Measurements from ENCODE around the gene EDDM3A. TPM values are rescaled to one million over a fixed set of nuclear protein-coding genes. Genes with fewer than 3 reads are reported as not detected.
"Not testable (repeated sequence)": the region's sequence is repeated elsewhere in the genome, so short reads cannot be mapped to it uniquely, and the experiment has no call there.

Gene EDDM3A
- total RNA-seq, 2 donors from 2014 or later: not detected

GRCh38 chr14:20755037-20755436 is 9.3 kb downstream of the EDDM3A start:
- H3K9me3 ChIP-seq: no peaks in the 10 kb centered on the region
- TF ChIP-seq POLR2A (IDR thresholded peaks at IDR 0.05) (no peak), CTCF (IDR thresholded peaks at IDR 0.05) (no peak), POLR2AphosphoS5 (IDR thresholded peaks at IDR 0.05) (no peak)
- no peak overlapping the region for H3K4me3 ChIP-seq
- no peak overlapping the region for H3K27ac ChIP-seq
- no peaks in the 10 kb centered on the region for H3K36me3 ChIP-seq
- no peaks in the 10 kb centered on the region for H3K27me3 ChIP-seq (replicated peaks; ENCODE audit: insufficient read depth)
- 60% methylated on average over 6 of the region's 6 CpGs for WGBS
- H3K4me1 ChIP-seq (replicated peaks): no peaks in the 10 kb centered on the region
- intact Hi-C loops (cut with DNase I): no loop called here
- DNase-seq (ENCODE audit: low spot score): no peak

GRCh38 chr14:20757965-20758364 is 12.3 kb downstream of the EDDM3A start:
- Histone ChIP-seq H3K9me3 (no peaks in the 10 kb centered on the region), H3K36me3 (no peaks in the 10 kb centered on the region), H3K4me1 (replicated peaks) (no peaks in the 10 kb centered on the region), H3K27ac (no peak overlapping the region), H3K27me3 (replicated peaks; ENCODE audit: insufficient read depth) (no peaks in the 10 kb centered on the region), H3K4me3 (no peak overlapping the region)
- WGBS: 56% methylated on average over 4 of the region's 4 CpGs
- no peak for DNase-seq (ENCODE audit: low spot score)
- TF ChIP-seq CTCF (IDR thresholded peaks at IDR 0.05) (no peak), POLR2AphosphoS5 (IDR thresholded peaks at IDR 0.05) (no peak), POLR2A (IDR thresholded peaks at IDR 0.05) (no peak)
- intact Hi-C loops (cut with DNase I): no loop called here

GRCh38 chr14:20759465-20759864 is 13.8 kb downstream of the EDDM3A start:
- H3K36me3 ChIP-seq; DNase-seq (ENCODE audit: low spot score); H3K4me3 ChIP-seq; H3K4me1 ChIP-seq (replicated peaks); H3K27ac ChIP-seq; H3K9me3 ChIP-seq; intact Hi-C loops (cut with DNase I); H3K27me3 ChIP-seq (replicated peaks; ENCODE audit: insufficient read depth): not testable (repeated sequence)
- WGBS: 89% methylated on average over 5 of the region's 5 CpGs

GRCh38 chr14:20760950-20761349 is 15.3 kb downstream of the EDDM3A start:
- no peak for DNase-seq (ENCODE audit: low spot score)
- no peaks in the 10 kb centered on the region for H3K4me1 ChIP-seq (replicated peaks)
- no peak overlapping the region for H3K27ac ChIP-seq
- H3K4me3 ChIP-seq: no peak overlapping the region
- intact Hi-C loops (cut with DNase I): no loop called here
- no peaks in the 10 kb centered on the region for H3K36me3 ChIP-seq
- H3K9me3 ChIP-seq: no peaks in the 10 kb centered on the region
- H3K27me3 ChIP-seq (replicated peaks; ENCODE audit: insufficient read depth): no peaks in the 10 kb centered on the region
- TF ChIP-seq POLR2A (IDR thresholded peaks at IDR 0.05): no peak
- no peak for TF ChIP-seq POLR2AphosphoS5 (IDR thresholded peaks at IDR 0.05)
- TF ChIP-seq CTCF (IDR thresholded peaks at IDR 0.05): no peak

GRCh38 chr14:20768593-20768892 is 22.9 kb downstream of the EDDM3A start:
- WGBS: 52% methylated on average over 3 of the region's 3 CpGs
- Histone ChIP-seq H3K27ac (no peak overlapping the region), H3K4me3 (no peak overlapping the region), H3K9me3 (no peaks in the 10 kb centered on the region), H3K36me3 (no peaks in the 10 kb centered on the region), H3K4me1 (replicated peaks) (no peaks in the 10 kb centered on the region), H3K27me3 (replicated peaks; ENCODE audit: insufficient read depth) (no peaks in the 10 kb centered on the region)
- TF ChIP-seq CTCF (IDR thresholded peaks at IDR 0.05) (no peak), POLR2A (IDR thresholded peaks at IDR 0.05) (no peak), POLR2AphosphoS5 (IDR thresholded peaks at IDR 0.05) (no peak)
- intact Hi-C loops (cut with DNase I): no loop called here
- no peak for DNase-seq (ENCODE audit: low spot score)

- intact Hi-C loops (cut with DNase I): no loop called here
- H3K4me1 ChIP-seq (replicated peaks): no peaks in the 10 kb centered on the region
- H3K9me3 ChIP-seq: no peaks in the 10 kb centered on the region
Measured at GRCh38 chr14:20769421-20769820, 23.7 kb downstream of the EDDM3A start.

More at GRCh38 chr14:20769421-20769820, 23.7 kb downstream of the EDDM3A start:
- DNase-seq (ENCODE audit: low spot score): no peak
- Histone ChIP-seq H3K36me3 (no peaks in the 10 kb centered on the region), H3K27me3 (replicated peaks; ENCODE audit: insufficient read depth) (no peaks in the 10 kb centered on the region), H3K4me3 (no peak overlapping the region), H3K27ac (no peak overlapping the region)
- TF ChIP-seq CTCF (IDR thresholded peaks at IDR 0.05) (no peak), POLR2AphosphoS5 (IDR thresholded peaks at IDR 0.05) (no peak), POLR2A (IDR thresholded peaks at IDR 0.05) (no peak)
- WGBS: 76% methylated on average over 3 of the region's 3 CpGs
